22Rv1 (cell line): ENCODE data around the gene NDRG4.

Source experiments
- H3K27ac ChIP-seq: fragments of 450-650 bp; 2 replicates; pipeline ENCODE4 v1.5.1; 2017
- ZFX ChIP-seq: fragments of 450-650 bp; IDR thresholded peaks from 2 replicates; pipeline ENCODE4 v1.6.1; 2017; ENCODE audit warnings: antibody characterized with exemption, borderline replicate concordance
- TF ChIP-seq, protein P1 (sequence below): fragments of 450-650 bp; IDR thresholded peaks from 2 replicates; pipeline ENCODE4 v1.5.1; 2017; ENCODE audit warnings: mild to moderate bottlenecking

NDRG4 gene

DNA sequence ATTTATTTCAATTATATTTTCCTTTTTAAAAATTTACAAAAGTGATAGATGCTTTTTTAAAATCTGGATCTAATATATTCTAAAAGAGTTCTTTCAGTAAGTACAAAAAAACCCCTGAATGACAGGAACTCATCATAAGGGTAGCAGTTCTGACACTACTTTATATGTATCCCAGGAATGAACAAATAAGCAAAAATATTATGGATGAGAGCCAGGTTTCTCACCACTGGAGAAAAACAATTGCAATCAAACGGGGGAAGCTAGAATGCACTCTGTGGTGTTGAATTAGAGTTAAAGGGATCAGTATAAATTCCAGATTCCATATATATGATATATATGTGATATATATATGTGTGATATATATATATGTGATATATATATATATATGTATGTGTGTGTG, 23.2 kb upstream of the NDRG4 start:
- no peak overlapping the region for H3K27ac ChIP-seq
- TF ChIP-seq ZFX = no peak
- TF ChIP-seq, protein P1, sequence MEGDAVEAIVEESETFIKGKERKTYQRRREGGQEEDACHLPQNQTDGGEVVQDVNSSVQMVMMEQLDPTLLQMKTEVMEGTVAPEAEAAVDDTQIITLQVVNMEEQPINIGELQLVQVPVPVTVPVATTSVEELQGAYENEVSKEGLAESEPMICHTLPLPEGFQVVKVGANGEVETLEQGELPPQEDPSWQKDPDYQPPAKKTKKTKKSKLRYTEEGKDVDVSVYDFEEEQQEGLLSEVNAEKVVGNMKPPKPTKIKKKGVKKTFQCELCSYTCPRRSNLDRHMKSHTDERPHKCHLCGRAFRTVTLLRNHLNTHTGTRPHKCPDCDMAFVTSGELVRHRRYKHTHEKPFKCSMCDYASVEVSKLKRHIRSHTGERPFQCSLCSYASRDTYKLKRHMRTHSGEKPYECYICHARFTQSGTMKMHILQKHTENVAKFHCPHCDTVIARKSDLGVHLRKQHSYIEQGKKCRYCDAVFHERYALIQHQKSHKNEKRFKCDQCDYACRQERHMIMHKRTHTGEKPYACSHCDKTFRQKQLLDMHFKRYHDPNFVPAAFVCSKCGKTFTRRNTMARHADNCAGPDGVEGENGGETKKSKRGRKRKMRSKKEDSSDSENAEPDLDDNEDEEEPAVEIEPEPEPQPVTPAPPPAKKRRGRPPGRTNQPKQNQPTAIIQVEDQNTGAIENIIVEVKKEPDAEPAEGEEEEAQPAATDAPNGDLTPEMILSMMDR = no peak

DNA sequence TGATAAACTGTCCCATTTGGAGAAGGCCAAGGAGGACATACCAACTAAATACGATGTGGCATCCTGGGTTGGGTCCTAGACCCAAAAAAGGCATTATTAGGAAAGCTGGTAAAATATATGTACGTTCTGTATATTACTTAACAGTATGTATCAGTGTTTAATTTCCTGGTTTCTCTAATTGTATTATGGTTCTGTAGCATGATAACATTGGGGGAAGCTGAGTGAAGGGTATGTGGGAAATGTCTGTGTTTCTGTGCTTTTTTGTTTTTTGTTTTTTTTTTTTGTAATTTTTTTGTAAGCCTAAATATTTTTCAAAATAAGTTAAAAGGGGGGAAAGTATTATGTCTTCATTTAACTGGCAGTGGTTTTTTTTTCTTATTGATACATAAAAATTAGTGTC, 21.5 kb upstream of the NDRG4 start:
- TF ChIP-seq, protein P1 = no peak
- no peak for TF ChIP-seq ZFX
- no peak overlapping the region for H3K27ac ChIP-seq

DNA sequence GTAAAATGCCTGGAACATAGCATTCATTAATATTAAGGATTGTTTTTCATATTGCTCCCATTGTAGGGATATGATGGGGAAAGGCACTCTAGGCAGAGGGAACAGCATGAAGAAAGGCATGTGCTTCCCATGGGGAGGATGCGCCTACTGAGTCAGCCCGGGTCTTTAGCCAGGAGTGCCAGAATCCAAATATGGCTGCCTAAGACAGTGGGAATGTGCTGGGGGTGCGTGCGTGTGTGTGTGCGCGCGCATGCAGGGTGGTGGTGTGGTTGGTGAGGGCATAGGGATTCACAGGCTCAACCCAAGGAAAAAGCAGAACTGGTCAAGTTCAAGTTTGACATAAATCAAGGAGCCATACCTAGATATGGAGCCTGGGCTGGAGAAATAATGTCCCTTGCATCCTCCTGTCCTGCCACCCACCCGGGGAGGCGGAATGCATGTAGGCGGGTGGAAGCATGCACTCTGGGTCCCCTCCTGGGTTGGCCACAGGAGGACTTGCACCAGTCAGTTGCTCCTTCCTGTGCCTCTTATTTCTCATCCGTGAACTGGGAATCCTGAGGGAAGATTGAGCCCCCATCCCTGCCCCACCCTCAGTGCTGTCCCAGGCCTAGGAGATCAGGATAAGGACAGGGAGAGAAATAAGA, 18.6 kb upstream of the NDRG4 start:
- no peak overlapping the region for H3K27ac ChIP-seq
- TF ChIP-seq, protein P1 = no peak
- no peak for TF ChIP-seq ZFX

DNA sequence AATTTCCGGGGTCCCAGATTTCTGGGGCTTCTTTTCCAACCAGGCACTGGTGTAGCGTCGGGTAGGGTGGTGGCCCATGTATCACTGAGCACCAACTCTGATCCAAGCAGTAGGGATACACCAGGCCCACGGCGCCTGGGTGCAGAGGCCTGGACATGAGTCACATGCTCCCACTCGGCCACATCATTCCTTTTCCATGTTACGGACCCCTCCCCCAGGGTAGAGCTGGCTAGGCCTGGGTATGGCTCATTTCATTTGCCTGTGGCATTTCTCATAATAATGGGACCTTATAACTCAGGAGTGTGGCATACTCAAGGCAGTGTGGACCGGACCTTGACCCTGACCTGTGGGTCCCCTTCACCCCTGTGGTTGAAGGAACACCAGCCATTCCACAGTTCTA, 18.0 kb upstream of the NDRG4 start:
- no peak for TF ChIP-seq ZFX
- TF ChIP-seq, protein P1 = no peak
- no peak overlapping the region for H3K27ac ChIP-seq

DNA sequence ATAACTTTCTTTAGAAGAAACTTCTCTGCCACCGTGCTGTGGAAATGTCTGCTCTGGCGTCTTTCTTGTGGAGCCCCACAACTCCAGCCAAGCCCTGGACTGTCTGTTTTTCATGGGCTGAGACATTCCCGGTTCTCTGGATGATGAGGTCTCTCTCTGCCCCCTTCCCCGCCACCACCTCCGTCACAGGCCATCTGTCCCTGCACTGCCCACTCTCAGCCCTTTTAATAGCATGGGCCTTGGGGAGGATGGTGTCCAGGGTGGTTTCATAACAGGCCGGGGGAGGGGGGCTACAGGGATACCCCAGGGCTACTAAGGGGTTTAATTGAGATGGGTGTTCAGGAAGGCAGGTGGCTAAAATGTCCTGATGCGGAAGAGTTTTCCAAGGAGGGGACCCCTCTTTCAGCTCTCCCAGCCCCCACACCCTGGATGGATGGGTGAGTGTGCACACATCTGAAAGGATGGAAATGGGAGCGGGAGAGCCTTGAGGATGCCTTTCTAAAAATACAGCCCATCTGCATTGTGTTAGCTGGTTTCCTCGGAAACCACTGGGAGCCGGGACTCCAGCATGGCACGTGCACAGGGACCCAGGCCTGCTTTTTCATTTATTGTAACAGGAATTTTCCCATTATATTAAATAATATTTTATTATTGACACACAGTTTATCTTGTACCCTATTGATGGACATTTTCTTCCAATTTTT, 14.6 kb upstream of the NDRG4 start:
- no peak overlapping the region for H3K27ac ChIP-seq
- TF ChIP-seq, protein P1 = no peak
- no peak for TF ChIP-seq ZFX

DNA sequence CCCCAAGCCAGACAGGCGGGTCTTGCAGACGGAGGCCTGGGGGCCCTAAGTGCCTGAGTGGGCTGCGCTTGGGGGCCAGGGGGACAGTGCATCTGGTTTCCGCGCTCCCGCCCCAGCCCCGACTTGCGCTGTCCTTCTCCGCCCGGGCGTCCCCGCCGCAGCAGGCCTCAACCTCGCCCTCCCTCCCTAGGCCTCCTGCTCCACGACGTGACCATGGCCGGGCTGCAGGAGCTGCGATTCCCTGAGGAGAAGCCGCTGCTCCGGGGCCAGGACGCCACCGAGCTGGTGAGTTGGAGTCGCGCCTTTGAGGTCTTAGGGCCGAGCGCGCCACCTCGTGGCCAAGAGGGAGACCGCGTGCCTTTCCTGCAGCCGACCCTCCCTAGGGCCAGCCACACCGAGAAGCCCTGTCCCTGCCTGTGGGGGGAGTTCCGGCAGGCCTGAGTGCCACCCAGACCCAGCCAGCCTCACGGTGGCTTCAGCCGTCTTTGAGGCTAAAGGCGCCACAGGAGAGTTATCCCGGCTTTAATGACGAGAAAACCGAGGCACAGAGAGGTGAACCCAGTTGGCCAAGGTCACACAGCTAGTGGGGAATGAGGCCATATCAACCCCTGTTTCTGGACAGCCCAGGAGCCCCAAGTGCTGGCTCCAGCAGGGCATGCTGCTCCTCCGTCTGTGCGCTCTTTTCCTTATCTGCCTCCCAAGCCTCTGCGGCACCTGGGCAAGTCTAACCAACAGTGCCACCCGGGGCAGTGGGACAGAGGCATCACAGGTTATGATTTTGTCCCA, 12.2 kb upstream of the NDRG4 start:
- no peak overlapping the region for H3K27ac ChIP-seq
- TF ChIP-seq, protein P1 = peak; percentile 90
- no peak for TF ChIP-seq ZFX

DNA sequence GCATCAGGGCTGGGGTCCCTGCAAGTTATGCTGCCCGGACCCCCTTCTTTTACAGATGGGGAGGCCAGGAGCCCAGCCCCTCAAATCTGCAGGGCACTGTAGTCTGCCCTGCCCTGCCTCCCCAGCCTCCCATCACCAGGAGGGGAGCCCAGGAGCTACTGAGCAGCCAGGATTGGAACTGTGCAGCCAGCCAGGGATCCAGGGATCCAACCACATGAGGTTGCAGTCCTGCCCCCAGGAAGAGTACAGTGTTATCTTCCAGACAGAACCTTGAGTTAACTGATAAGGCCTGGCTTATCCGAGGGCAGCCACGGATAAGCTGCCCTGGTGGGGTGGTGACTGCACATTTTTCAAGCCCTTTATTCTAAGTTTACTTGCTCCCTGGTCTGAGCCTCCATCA, 11.4 kb upstream of the NDRG4 start:
- H3K27ac ChIP-seq = no peak overlapping the region
- TF ChIP-seq ZFX = no peak
- TF ChIP-seq, protein P1 = no peak
